CD4-positive, alpha-beta T cell treated with Interleukin-15 for 4 hours (primary cell): ENCODE results near the gene DKK2.

Experiments used
- DNase-seq: peaks from one replicate; pipeline ENCODE4 v3.0.0-alpha.2; 2020; ENCODE audit warnings: low spot score

Gene DKK2, protein sequence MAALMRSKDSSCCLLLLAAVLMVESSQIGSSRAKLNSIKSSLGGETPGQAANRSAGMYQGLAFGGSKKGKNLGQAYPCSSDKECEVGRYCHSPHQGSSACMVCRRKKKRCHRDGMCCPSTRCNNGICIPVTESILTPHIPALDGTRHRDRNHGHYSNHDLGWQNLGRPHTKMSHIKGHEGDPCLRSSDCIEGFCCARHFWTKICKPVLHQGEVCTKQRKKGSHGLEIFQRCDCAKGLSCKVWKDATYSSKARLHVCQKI

DNA sequence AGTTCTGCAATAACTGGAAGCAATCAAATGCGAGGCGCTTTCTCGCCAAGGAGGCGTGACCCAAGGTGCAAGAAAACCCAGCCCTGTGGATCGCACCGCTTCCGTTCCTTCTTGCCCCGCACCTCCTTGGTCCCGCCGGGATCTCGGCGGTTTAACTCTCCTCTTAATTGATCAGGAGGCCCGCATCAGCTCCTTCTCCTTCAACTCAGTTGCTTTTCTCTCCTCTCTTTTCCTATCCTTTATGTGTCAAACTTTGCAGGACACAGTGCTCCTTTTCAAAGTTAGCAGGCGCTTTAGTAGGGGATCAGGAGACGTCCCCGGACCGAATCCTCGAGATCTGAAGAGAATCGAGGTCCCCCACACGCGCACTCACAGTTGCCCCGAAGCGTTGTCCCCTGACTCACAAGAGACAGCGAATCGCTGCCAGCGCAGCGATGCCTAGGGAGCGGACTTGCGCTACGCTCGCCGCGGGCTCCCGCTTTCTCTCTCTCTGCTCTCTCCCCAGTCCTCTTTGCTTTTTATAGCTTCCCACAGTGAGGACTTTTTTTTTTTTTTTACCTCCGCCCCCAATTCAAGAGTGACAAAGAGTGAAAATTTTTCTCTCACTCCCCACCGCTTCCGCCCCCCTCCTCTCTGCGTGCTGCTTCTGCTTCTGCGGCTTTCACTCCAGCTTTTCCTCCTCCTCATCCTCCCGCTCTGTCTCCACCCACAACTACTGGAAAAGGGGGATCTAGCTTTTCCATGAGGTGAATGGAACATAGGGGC lies at the start of gene DKK2:
TSS of gene DKK2 (minus strand) at position 495 of the 765 bp plus-strand sequence. CDS start 722 bp downstream, outside the sequence.
- no peak for DNase-seq

GRCh38 chr4:107077192-107077591 lies 41.1 kb upstream of the DKK2 start:
- no peak for DNase-seq

GRCh38 chr4:107072836-107073736 lies 37.0 kb upstream of the DKK2 start:
- no peak for DNase-seq

- DNase-seq = no peak
Measured at GRCh38 chr4:107071108-107071507, 35.0 kb upstream of the DKK2 start.

DNA sequence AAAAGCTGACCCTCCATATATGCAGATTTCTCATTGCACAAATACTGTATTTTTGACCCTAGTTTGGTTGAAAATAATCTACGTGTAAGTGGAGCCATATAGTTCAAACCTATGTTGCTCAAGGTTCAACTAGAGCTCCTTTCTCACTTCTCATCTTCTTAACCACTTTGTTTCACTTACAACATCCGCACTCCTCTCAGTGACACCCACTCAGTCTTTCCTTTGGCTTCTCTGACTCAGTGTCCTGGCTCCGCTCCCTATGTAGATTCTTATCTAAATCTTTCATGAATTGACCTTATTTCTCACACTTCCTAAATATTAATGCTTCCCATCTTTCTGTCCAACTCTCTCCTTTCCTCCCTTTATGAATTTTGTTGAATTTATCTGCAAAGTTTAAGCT lies 32.9 kb upstream of the DKK2 start:
- no peak for DNase-seq

DNA sequence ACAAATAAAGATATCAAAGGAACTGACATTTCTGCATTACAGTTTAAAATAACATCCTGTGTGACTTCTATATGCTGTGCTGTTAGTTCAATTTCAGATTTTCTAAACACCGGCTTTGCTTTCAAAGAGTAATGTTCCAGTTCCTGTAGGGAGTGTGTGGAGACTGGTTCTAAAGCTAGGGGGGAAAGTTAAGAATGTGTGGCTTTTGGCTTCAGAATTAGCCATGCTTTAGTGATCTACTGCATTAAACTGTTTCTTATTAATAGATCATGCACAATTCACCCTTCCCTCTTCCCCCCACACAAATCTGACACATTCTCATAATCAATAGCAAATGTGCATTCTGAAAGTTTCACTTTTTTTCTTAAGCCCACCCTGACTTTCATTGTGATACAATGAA lies 32.0 kb upstream of the DKK2 start:
- no peak for DNase-seq

DNA sequence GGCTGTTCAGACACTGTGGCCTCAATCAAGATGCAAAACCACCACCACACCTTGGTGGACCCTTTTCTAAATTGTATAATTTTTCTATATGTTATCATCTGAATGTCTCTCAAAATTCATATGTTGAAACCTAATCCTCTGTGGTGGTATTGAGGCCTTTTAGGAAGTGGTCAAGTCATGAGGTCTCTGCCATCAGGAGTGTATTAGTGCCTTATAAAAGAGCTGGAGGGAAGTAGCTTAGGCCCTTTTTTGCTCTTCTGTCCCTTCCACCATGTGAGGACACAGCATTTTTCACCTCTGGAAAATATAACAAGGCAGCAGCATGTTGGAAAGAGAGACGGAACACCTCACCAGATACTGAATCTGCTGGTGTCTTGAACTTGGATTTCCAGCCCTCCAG lies 30.5 kb upstream of the DKK2 start:
- DNase-seq = no peak

DNA sequence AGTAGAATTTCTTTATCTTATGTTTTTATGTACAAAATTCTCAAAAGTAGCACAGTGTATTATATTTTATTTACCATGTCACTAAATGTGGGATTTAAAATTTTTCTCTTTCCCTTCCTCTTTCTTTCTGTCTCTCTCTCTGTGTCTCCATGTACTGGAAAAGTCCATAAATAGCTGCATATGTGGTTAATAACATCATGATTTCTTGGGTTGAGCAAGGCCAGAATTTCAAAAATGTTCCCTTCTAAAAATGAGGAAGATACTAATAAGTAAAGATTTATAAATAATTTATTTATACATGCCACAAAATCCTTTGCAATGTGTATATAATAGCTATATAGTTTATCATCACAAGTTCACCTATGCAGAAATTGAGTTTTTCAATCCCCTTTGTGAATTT lies 29.1 kb upstream of the DKK2 start:
- no peak for DNase-seq

DNA sequence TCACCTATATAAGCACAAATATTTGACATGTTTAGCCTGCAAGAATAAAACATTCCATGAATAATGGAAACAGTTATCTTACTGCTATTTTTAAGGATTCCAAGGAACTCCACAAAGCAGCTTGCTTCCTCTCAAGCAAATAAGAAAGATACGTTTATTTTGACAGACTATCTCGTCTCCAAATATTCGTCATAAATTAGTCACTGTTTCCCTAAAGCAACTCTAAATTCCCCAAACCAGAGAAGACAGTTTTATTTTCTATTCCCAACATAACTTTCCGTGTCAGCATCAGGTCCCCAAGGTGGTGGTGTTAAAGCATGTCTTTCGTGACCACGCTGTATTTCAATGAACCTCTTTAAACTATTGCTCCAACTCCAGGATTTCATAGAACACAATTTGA lies 24.3 kb upstream of the DKK2 start:
- DNase-seq = no peak

- no peak for DNase-seq
Measured at GRCh38 chr4:107058828-107059227, 22.7 kb upstream of the DKK2 start.

- no peak for DNase-seq
Measured at GRCh38 chr4:107050525-107051135, 14.5 kb upstream of the DKK2 start.

DNA sequence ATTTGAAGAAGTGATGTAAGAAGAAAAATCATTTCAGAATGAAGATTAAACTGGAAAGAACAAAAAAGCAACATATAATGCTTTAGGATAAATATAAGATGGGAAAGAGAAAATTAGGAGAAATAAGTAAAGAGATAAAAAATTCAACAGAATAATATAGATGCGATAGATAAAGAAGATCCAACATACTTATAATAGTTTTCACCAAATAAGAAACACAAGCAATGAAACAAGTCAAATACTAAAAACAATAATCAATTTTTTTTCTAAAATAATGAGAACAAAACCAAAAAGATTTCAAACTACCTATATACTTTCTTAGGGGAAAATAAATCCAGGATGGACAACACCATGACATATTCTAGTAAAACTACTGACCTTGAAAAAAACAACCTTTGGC lies 10.1 kb upstream of the DKK2 start:
- DNase-seq = no peak

- no peak for DNase-seq
Measured at GRCh38 chr4:107044170-107044569, 8.1 kb upstream of the DKK2 start.

DNA sequence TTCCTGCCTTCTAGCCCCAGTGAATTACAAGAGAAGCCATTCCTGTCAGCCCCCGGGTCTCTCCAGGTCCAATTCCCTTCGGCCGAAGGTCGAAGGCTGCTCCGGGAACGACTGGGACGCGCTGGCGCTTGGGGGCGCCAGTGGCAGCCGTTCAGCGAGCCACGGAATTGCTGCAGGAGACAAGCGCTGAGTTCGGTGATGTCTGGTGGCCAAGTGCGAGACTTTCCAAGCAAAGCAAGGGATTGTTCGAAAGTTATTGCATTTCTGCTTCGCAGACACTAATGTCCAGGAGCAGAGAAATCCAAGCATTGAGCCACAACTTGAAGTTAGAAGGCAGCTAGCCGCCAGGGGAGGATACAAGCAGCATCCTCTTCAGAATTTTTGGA lies 1.1 kb upstream of the DKK2 start:
- no peak for DNase-seq

GRCh38 chr4:107036584-107037198 lies 578 bp upstream of the DKK2 start:
- no peak for DNase-seq

DNA sequence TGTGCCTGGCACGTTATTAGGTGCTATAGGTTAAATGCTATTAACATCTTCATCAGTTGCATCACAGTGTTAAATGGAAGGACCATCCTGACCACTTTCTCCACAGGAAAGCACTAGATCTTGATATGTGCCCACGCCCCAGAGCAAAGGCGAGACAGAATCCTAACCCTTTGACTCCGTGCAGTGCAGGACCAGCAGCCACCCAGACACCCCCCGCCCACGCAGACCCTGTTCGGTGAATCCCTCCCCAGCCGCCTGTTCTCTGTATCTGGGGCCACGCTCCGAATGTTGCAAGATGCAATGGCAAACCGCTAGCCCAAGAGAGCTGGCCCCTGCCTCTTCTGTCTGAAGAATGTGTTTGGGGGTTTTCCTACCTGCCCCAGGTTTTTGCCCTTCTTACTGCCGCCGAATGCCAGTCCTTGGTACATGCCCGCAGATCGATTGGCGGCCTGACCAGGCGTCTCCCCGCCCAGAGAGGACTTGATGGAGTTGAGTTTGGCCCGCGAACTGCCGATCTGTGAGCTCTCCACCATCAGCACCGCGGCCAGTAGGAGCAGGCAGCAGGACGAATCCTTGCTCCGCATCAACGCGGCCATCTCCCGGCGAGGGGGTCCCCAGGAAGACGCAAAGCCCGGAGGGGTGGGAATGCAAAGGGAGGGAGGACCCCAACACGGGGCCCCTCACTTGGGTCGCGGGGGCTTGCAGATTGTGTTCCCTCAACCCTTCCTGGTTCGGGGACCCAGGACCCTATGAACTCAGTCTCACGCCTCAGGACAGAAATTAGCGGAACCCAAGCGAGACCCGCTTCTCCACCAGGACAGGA lies 906 bp downstream of the DKK2 start:
- no peak for DNase-seq

GRCh38 chr4:107034091-107034995 lies 1.8 kb downstream of the DKK2 start:
- DNase-seq = no peak

DNA sequence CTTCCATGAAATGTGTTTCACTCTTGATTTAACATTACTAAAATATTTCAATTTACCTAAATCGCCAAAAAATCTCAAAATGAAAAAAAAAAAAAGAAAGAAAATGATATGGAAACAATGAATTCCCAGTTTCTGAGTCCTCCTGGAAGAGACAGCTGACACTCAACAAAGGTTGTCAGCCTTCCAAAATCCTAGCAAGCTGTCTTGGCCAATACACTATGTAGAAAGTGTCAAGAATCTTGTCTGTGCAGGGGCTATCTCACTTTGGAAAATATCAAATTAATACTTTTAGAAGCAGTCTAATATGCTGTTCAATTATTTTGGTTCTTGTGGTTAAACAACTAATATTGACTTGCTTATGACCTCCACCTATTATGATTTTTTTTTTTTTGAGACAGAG lies 8.7 kb downstream of the DKK2 start:
- no peak for DNase-seq

- DNase-seq = no peak
Measured at GRCh38 chr4:107018344-107018735, 17.8 kb downstream of the DKK2 start.
